ENCODE data around the gene FNTB.

DNA sequence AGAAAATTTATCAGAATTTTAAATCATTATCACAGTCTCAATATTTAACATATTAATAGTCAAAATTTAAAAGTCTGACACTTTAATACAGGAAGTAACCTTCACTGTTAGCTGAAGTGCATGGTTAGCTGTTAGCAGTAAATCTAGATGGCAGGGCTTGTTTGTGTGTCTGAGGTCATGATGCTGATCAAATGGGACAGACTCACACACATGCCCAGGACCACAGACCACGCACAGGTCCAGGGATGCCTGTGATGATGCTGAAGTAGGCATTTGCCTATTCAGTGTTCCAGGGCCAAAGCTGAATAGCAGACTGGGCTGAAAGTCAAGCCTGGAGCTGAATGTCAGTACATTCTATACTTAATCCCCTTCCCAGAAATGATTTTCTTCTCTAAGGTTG is 20.5 kb downstream of the FNTB start:
- TF ChIP-seq, protein P1, sequence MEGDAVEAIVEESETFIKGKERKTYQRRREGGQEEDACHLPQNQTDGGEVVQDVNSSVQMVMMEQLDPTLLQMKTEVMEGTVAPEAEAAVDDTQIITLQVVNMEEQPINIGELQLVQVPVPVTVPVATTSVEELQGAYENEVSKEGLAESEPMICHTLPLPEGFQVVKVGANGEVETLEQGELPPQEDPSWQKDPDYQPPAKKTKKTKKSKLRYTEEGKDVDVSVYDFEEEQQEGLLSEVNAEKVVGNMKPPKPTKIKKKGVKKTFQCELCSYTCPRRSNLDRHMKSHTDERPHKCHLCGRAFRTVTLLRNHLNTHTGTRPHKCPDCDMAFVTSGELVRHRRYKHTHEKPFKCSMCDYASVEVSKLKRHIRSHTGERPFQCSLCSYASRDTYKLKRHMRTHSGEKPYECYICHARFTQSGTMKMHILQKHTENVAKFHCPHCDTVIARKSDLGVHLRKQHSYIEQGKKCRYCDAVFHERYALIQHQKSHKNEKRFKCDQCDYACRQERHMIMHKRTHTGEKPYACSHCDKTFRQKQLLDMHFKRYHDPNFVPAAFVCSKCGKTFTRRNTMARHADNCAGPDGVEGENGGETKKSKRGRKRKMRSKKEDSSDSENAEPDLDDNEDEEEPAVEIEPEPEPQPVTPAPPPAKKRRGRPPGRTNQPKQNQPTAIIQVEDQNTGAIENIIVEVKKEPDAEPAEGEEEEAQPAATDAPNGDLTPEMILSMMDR (IDR thresholded peaks at IDR 0.05; ENCODE audit: poor library complexity, severe bottlenecking): no peak
- no peak for TF ChIP-seq TAF1 (IDR thresholded peaks at IDR 0.05; ENCODE audit: low read depth)
- TF ChIP-seq EP300 (conservative IDR thresholded peaks at IDR 0.05; ENCODE audit: poor library complexity, severe bottlenecking): no peak
- TF ChIP-seq SMC3 (conservative IDR thresholded peaks at IDR 0.05; ENCODE audit: poor library complexity): no peak
